Left lobe of liver (tissue), 1 donor: Measurements from ENCODE around the gene MYBPC3. TPM values are rescaled to one million over a fixed set of nuclear protein-coding genes. Genes with fewer than 3 reads are reported as not detected.

Experiments
- total RNA-seq: library from RNA; stranded (reverse); gene quantifications from one replicate; pipeline ENCODE4 v1.2.1, GENCODE V29; 2021
- donor health status: DM: no; HTN: yes; CAD: no.

The MYBPC3 gene
- total RNA-seq, 1 donor from 2014 or later: 0.08 TPM

Other genes starting within 250 kb of the MYBPC3 start
- gene ARFGAP2, start 175.8 kb downstream of the MYBPC3 start, total RNA-seq: 77.6 TPM
- 32.8 TPM for gene PACSIN3, start 166.3 kb downstream of the MYBPC3 start, total RNA-seq
- gene DDB2, start 137.7 kb downstream of the MYBPC3 start, total RNA-seq: 15.4 TPM
- 72.9 TPM for gene ACP2, start 103.9 kb downstream of the MYBPC3 start, total RNA-seq
- 94.0 TPM for gene NR1H3, start 94.7 kb downstream of the MYBPC3 start, total RNA-seq
- gene MADD, start 82.6 kb downstream of the MYBPC3 start, total RNA-seq: 24.4 TPM
- 10.9 TPM for gene SPI1, start 25.8 kb upstream of the MYBPC3 start, total RNA-seq
- 15.8 TPM for gene SLC39A13, start 55.9 kb upstream of the MYBPC3 start, total RNA-seq
- 64.6 TPM for gene PSMC3, start 73.7 kb upstream of the MYBPC3 start, total RNA-seq
- gene RAPSN, start 96.4 kb upstream of the MYBPC3 start, total RNA-seq: 0.68 TPM
- gene CELF1, start 200.4 kb upstream of the MYBPC3 start, total RNA-seq: 78.4 TPM
- 23.8 TPM for gene PTPMT1, start 212.9 kb upstream of the MYBPC3 start, total RNA-seq
- 7.0 TPM for gene KBTBD4, start 226.3 kb upstream of the MYBPC3 start, total RNA-seq
- gene NDUFS3, start 226.4 kb upstream of the MYBPC3 start, total RNA-seq: 58.2 TPM
- gene FAM180B, start 234.0 kb upstream of the MYBPC3 start, total RNA-seq: not detected
- 0.45 TPM for gene C1QTNF4, start 241.7 kb upstream of the MYBPC3 start, total RNA-seq